ENCODE measurements around the gene SPATS2L. TPM values are rescaled to one million over a fixed set of nuclear protein-coding genes. Genes with fewer than 3 reads are reported as not detected.

Gene SPATS2L
- total and polyA plus RNA-seq, 2 donors (not counting 1 experiment from before 2014, with no cell fraction given) = 0.27 to 0.44 TPM

DNA sequence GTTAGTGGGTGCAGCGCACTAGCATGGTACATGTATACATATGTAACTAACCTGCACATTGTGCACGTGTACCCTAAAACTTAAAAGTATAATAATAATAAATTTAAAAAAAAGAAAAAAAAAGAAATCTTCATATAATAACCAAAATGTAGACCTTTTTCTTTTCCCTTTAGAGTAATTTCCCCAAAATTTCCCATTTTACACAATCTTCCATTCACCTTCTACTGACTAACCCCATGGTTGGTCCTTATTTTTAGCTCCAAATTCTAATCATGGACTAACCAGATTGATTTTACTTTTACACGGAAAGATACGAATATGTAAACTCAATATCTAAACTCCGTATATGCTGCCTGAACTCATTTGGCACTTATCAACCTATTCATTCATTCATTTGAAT lies 195.7 kb downstream of the SPATS2L start:
- Histone ChIP-seq H3K4me2 (replicated peaks; ENCODE audit: low read depth, low read length, poor library complexity, severe bottlenecking) (no peak overlapping the region), H3K36me3 (replicated peaks in 1 of 2; ENCODE audit: control extremely low read depth in 1 of 2, control insufficient read depth in 1 of 2, extremely low read depth in 1 of 2, insufficient read depth in 2 of 2, low read length in 1 of 2) (peaks cover 5 to 30% of the 10 kb centered on the region in 2 experiments), H3K27ac (ENCODE audit: low read length in 2 of 2) (no peak overlapping the region), H4K20me1 (ENCODE audit: control insufficient read depth, insufficient read depth, low read length, poor library complexity, severe bottlenecking) (peaks cover 11% of the 10 kb centered on the region), H3K4me3 (ENCODE audit: control extremely low read depth in 1 of 5, extremely low read depth in 1 of 5, insufficient read depth in 1 of 5, low read depth in 2 of 5, low read length in 4 of 5) (no peak overlapping the region), H3K9ac (ENCODE audit: low read length) (no peak overlapping the region), H3K4me1 (ENCODE audit: control insufficient read depth in 2 of 2, insufficient read depth in 2 of 2, low read length in 2 of 2) (no peaks in the 10 kb centered on the region), H3K27me3 (replicated peaks in 1 of 4; ENCODE audit: control extremely low read depth in 1 of 4, control insufficient read depth in 3 of 4, insufficient read depth in 4 of 4, low read length in 3 of 4) (no peaks in the 10 kb centered on the region), H3K79me2 (ENCODE audit: control insufficient read depth, insufficient read depth, low read length) (peaks cover 11% of the 10 kb centered on the region), H2AFZ (ENCODE audit: insufficient read depth, low read depth, low read length, poor library complexity, severe bottlenecking) (no peak overlapping the region), H3K9me3 (ENCODE audit: control extremely low read depth in 1 of 3, control insufficient read depth in 2 of 3, insufficient read depth in 1 of 3, low read length in 2 of 3) (no peaks in the 10 kb centered on the region)
- POLR2A ChIA-PET = no interaction called here
- CTCF ChIA-PET = interaction anchor here (0.7 kb wide), 1 partner anchor 315 kb away, joined by 3 read pairs; no protein-coding TSS in a partner anchor
- no peak for ATAC-seq (ENCODE audit: low read depth)
- H3K9me3 Mint-ChIP-seq (ENCODE audit: insufficient read depth) = no peaks in the 10 kb centered on the region
- no peak overlapping the region for H3K27ac Mint-ChIP-seq
- no peak for DNase-seq
- H3K4me3 Mint-ChIP-seq = no peak overlapping the region
- no peaks in the 10 kb centered on the region for H3K27me3 Mint-ChIP-seq
- TF ChIP-seq EZH2 (IDR thresholded peaks at IDR 0.05; ENCODE audit: borderline replicate concordance, insufficient read depth, low read depth, low read length, poor library complexity, severe bottlenecking) (no peak), CTCF (IDR thresholded peaks at IDR 0.05) (no peak)
- peaks cover 10% of the 10 kb centered on the region for H3K4me1 Mint-ChIP-seq
- no CpG with 5 or more reads among the region's 5 CpGs for WGBS (ENCODE audit: insufficient coverage)
- intact Hi-C loops (cut with micrococcal nuclease) = no loop called here

DNA sequence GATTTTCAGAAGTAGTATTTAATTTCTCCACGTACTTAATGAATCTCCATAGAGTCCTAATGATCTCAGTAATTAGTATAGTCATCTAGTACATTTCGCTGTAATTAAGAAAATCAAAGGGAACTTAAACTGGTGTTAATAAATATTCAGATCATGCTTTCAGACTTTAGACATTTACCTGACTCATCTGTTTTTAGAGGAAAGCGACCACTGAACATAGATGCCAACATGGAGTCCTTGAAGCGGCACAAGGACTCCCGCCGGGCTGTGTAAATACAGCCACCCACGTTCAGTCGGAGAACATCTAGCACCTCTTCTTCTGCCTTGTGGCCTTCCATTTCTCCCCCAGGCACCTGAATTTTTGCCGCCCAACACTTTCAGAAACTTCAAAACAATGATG lies 200.2 kb downstream of the SPATS2L start:
- Histone ChIP-seq H3K27ac (ENCODE audit: low read length in 2 of 2) (no peak overlapping the region), H3K79me2 (ENCODE audit: control insufficient read depth, insufficient read depth, low read length) (peaks cover 21% of the 10 kb centered on the region), H3K9me3 (ENCODE audit: control extremely low read depth in 1 of 3, control insufficient read depth in 2 of 3, insufficient read depth in 1 of 3, low read length in 2 of 3) (no peaks in the 10 kb centered on the region), H4K20me1 (ENCODE audit: control insufficient read depth, insufficient read depth, low read length, poor library complexity, severe bottlenecking) (peaks cover 6% of the 10 kb centered on the region), H2AFZ (ENCODE audit: insufficient read depth, low read depth, low read length, poor library complexity, severe bottlenecking) (no peak overlapping the region), H3K4me2 (replicated peaks; ENCODE audit: low read depth, low read length, poor library complexity, severe bottlenecking) (no peak overlapping the region), H3K9ac (ENCODE audit: low read length) (no peak overlapping the region), H3K4me3 (ENCODE audit: control extremely low read depth in 1 of 5, extremely low read depth in 1 of 5, insufficient read depth in 1 of 5, low read depth in 2 of 5, low read length in 4 of 5) (no peak overlapping the region), H3K36me3 (replicated peaks in 1 of 2; ENCODE audit: control extremely low read depth in 1 of 2, control insufficient read depth in 1 of 2, extremely low read depth in 1 of 2, insufficient read depth in 2 of 2, low read length in 1 of 2) (peaks cover 3 to 19% of the 10 kb centered on the region in 2 experiments), H3K4me1 (ENCODE audit: control insufficient read depth in 2 of 2, insufficient read depth in 2 of 2, low read length in 2 of 2) (peaks cover 15 to 21% of the 10 kb centered on the region in 2 donors), H3K27me3 (replicated peaks in 1 of 4; ENCODE audit: control extremely low read depth in 1 of 4, control insufficient read depth in 3 of 4, insufficient read depth in 4 of 4, low read length in 3 of 4) (peaks cover 0 to 1% (median 0%) of the 10 kb centered on the region in 4 experiments)
- Mint-ChIP-seq H3K9me3 (ENCODE audit: insufficient read depth) (no peaks in the 10 kb centered on the region), H3K4me3 (no peak overlapping the region), H3K27me3 (no peaks in the 10 kb centered on the region), H3K4me1 (peaks cover 30% of the 10 kb centered on the region), H3K27ac (no peak overlapping the region)
- CTCF ChIA-PET = no interaction called here
- DNase-seq = no peak
- POLR2A ChIA-PET = no interaction called here
- TF ChIP-seq CTCF (IDR thresholded peaks at IDR 0.05) = no peak
- no peak for TF ChIP-seq EZH2 (IDR thresholded peaks at IDR 0.05; ENCODE audit: borderline replicate concordance, insufficient read depth, low read depth, low read length, poor library complexity, severe bottlenecking)
- 100% methylated on average over 4 of the region's 9 CpGs for WGBS (ENCODE audit: insufficient coverage)
- intact Hi-C loops (cut with micrococcal nuclease) = no loop called here
- no peak for ATAC-seq (ENCODE audit: low read depth)
